GM19468 (cell line): ENCODE data around the gene PIK3C3.
A peak's percentile ranks its signal among the peaks of the same experiment; 100 is the strongest.
"Not testable (repeated sequence)": the region's sequence is repeated elsewhere in the genome, so short reads cannot be mapped to it uniquely, and the experiment has no call there.

Experiments used
- ATAC-seq: cut with Tn5 transposase; IDR thresholded peaks from one replicate; pipeline ENCODE4 v1.9.1; 2021; ENCODE audit warnings: mild to moderate bottlenecking, moderate library complexity, moderate number of reproducible peaks; ENCODE audit not compliant: unreplicated experiment; ENCODE audit errors: extremely low read depth

Gene PIK3C3

DNA sequence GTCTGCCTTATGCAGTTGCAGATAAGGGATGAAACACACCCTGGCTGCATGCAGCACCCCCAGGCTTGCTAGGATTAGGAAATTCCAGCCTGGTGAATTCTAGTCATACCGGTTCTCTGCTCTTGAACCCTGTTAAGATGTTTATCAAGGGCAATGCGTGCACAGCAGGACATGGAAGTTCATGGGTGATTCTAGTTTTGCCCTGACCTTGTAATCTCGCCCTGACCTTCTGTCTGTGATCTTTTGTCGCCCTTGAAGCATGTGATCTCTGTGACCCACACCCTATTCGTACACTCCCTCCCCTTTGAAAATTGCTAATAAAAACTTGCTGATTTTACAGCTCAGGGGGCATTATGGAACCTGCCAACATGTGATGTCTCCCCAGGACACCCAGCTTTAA lies 157.1 kb downstream of the PIK3C3 start:
- ATAC-seq = not testable (repeated sequence)

DNA sequence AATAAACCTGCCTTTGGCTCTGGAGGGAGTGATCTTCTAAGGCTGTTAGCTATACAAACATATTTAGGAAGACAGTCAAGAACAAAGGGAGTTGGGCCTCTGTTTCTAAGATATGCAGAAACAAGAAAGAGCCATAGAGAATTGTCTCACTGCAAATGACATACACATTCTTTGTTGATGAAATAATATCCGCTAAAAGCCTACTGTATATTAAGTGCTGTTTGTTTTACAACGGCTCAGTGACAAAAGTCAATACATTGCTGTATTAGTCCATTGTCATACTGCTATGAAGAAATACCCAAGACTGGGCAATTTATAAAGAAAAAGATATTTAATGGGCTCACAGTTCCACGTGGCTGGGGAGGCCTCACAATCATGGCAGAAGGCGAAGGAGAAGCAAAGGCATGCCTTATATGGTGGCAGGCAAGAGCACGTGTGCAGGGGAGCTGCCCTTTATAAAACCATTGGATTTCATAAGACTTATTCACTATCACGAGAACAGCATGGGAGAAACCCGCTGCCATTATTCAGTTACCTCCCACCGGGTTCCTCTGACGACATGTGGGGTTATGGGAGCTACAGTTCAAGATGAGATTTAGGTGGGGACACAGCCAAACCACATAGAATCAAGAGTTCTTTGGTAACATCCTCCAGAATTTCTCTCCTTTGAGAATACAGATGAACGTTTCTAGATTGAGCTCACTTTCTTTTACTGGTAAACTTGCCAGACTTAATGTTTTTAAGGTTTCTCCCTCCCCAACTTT lies 157.8 kb downstream of the PIK3C3 start:
- no peak for ATAC-seq

DNA sequence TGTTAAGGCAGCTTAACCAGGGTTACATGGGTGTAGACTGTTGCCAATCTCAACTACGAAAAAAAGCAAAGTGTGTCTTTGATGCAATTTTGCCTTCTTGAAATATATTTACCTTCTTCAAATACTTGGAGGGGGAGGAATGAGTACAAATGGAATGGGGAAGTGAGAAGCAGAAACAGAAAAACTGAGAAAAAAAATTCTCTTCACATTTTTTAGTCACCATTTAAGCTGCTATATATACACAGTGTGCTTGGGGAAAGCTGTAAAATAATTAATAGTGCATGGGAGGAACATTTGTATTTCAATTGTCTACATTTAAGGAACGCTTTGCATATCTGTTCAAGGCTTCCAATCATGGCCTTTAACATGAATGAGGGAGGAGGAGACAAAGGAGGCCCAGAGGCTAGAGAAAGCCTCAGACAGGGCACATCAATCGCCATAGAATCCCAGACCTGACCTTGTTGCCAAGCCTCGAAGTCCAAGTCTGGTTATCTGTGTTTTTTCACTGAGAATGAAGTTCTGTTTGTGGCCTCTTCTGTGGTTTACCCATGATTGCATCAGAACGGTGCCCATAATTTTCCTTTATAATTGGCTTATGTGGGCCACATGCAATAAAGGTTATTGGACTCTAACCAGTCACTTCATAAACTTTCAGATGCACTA lies 158.6 kb downstream of the PIK3C3 start:
- no peak for ATAC-seq

GRCh38 chr18:42114310-42114943 lies 159.4 kb downstream of the PIK3C3 start:
- ATAC-seq = peak; percentile 42

GRCh38 chr18:42126586-42126985 lies 171.6 kb downstream of the PIK3C3 start:
- ATAC-seq = no peak

- no peak for ATAC-seq
Measured at GRCh38 chr18:42131066-42131929, 176.3 kb downstream of the PIK3C3 start.

DNA sequence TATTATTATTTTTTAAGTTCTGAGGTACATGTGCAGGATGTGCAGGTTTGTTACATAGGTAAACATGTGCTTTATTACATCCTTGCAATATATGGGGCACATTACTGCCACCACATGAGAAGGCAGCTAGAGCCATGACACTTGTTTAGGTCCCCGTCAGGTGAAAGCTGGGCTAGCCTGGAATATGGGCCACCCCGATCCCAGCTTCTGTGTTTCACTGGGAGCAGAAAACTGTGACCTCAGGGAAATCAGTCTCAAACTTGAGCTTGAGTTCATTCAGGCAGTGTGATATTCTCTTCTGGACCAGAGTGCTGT lies 176.9 kb downstream of the PIK3C3 start:
- ATAC-seq = no peak
